ENCODE results near the gene WFS1. TPM values are rescaled to one million over a fixed set of nuclear protein-coding genes. Genes with fewer than 3 reads are reported as not detected.

The WFS1 gene
- total and polyA plus RNA-seq, 9 of the 15 experiments (the other 6 are each of a cell fraction or from before 2014, with no cell fraction given) = 0.01 to 0.29 (median 0.03) TPM; not detected in 5

- TF ChIP-seq SRSF1 (IDR thresholded peaks at IDR 0.05; ENCODE audit: low read depth, low read length) (no peak), SRSF3 (IDR thresholded peaks at IDR 0.05; ENCODE audit: insufficient read depth, low read length) (no peak), REST (IDR thresholded peaks at IDR 0.05; ENCODE audit: borderline replicate concordance) (peak; percentile 57; the same call in 1 of the 2 replicates), REST (CRISPR knock-in tag; IDR thresholded peaks at IDR 0.05; ENCODE audit: low read depth) (no peak), PHF21A (IDR thresholded peaks at IDR 0.05; ENCODE audit: borderline replicate concordance, low read depth) (no peak), PHTF2 (CRISPR knock-in tag; IDR thresholded peaks at IDR 0.05) (no peak), MEF2D (tag; conservative IDR thresholded peaks at IDR 0.05; ENCODE audit: low read depth) (no peak)
- TF ChIP-seq, protein P1, sequence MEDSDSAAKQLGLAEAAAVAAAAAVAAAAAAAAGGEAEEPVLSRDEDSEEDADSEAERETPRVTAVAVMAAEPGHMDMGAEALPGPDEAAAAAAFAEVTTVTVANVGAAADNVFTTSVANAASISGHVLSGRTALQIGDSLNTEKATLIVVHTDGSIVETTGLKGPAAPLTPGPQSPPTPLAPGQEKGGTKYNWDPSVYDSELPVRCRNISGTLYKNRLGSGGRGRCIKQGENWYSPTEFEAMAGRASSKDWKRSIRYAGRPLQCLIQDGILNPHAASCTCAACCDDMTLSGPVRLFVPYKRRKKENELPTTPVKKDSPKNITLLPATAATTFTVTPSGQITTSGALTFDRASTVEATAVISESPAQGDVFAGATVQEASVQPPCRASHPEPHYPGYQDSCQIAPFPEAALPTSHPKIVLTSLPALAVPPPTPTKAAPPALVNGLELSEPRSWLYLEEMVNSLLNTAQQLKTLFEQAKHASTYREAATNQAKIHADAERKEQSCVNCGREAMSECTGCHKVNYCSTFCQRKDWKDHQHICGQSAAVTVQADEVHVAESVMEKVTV (CRISPR knock-in tag; IDR thresholded peaks at IDR 0.05) = peak; percentile 42; the same call in 1 of the 2 replicates
Observed at GRCh38 chr4:6264225-6264540, 5.5 kb upstream of the WFS1 start (continued).

All from K562 (cell line).